ENCODE measurements around the gene SNX32.

- TF ChIP-seq CTCF (optimal IDR thresholded peaks at IDR 0.05 in 1 of 3, IDR thresholded peaks at IDR 0.05 in 1 of 3, conservative IDR thresholded peaks at IDR 0.05 in 1 of 3; ENCODE audit: extremely low read depth in 1 of 3, insufficient read depth in 2 of 3, low read length in 3 of 3) (no peak), EZH2 (IDR thresholded peaks at IDR 0.05; ENCODE audit: low read length) (no peak)
These were observed 18.2 kb downstream of the SNX32 start for GRCh38 chr11:65851811-65852507.

All from keratinocyte (primary cell).